SK-N-SH (cell line): Measurements from ENCODE around the gene MTCL1. TPM values are rescaled to one million over a fixed set of nuclear protein-coding genes. Genes with fewer than 3 reads are reported as not detected.

ENCODE experiments used
- CTCF ChIA-PET: fragments of 300-600, 350-600 bp; formaldehyde crosslinking; extraction: SDS; loops from one replicate; lab custom pipeline; 2021; lab: Yijun Ruan, JAX
- POLR2A ChIA-PET: fragments of 350-600 bp; sonication (Branson Sonifier 250); formaldehyde crosslinking; extraction: SDS; loops from one replicate; lab custom pipeline; 2020; ENCODE audit warnings: antibody characterized with exemption, inconsistent platforms; lab: Yijun Ruan, JAX
- DNase-seq: peaks from one replicate; pipeline ENCODE4 v3.0.0; 2012
- H2AFZ ChIP-seq: fragments of 200-600 bp; sonication (generic); 2 replicates; pipeline ENCODE4 v1.8.1; 2016; ENCODE audit warnings: antibody characterized with exemption, mild to moderate bottlenecking, low read depth
- H3F3A ChIP-seq: fragments of 200-600 bp; sonication (generic); replicated peaks from 2 replicates; pipeline ENCODE3; 2016; ENCODE audit warnings: antibody characterized with exemption, mild to moderate bottlenecking; ENCODE audit not compliant: insufficient read depth
- H3K27ac ChIP-seq, 2 experiments: fragments of 200-500 bp in 1 of 2; fragments of 200-600 bp in 1 of 2; sonication (Bioruptor generic) in 1 of 2; sonication (generic), shearing (Covaris generic) in 1 of 2; 2 replicates each; pipeline versions ENCODE4 v1.5.1 to v1.6.1; 2014 to 2016; ENCODE audit warnings: low read depth in 2 of 2, inconsistent platforms in 1 of 2, low read length in 1 of 2, mild to moderate bottlenecking in 1 of 2, mixed read lengths in 1 of 2
- H3K27me3 ChIP-seq: fragments of 200-600 bp; sonication (generic), shearing (Covaris generic); 2 replicates; pipeline ENCODE4 v1.6.1; 2016; ENCODE audit warnings: mixed run types; ENCODE audit not compliant: insufficient read depth
- H3K36me3 ChIP-seq, 2 experiments: fragments of 200-500 bp in 1 of 2; fragments of 200-600 bp in 1 of 2; sonication (Bioruptor generic) in 1 of 2; sonication (generic) in 1 of 2; replicated peaks in 1 of 2; 2 replicates each; pipeline versions ENCODE3 to v1.5.1; 2014 to 2016; ENCODE audit warnings: low read length in 1 of 2, mild to moderate bottlenecking in 1 of 2; ENCODE audit not compliant: insufficient read depth in 2 of 2, control insufficient read depth in 1 of 2
- H3K4me1 ChIP-seq, 2 experiments: fragments of 200-500 bp in 1 of 2; fragments of 200-600 bp in 1 of 2; sonication (Bioruptor generic) in 1 of 2; sonication (generic), shearing (Covaris generic) in 1 of 2; 2 replicates each; pipeline versions ENCODE4 v1.5.1 to v1.6.1; 2014 to 2016; ENCODE audit warnings: low read depth in 1 of 2, low read length in 1 of 2, mixed run types in 1 of 2; ENCODE audit not compliant: insufficient read depth in 2 of 2, control insufficient read depth in 1 of 2
- H3K4me2 ChIP-seq: fragments of 200-600 bp; sonication (generic), shearing (Covaris generic); 2 replicates; pipeline ENCODE4 v1.6.1; 2017; ENCODE audit warnings: mixed run types
- H3K4me3 ChIP-seq, 2 experiments: fragments of 200-500 bp in 1 of 2; fragments of 200-600 bp in 1 of 2; sonication (Bioruptor generic) in 1 of 2; sonication (generic), shearing (Covaris generic) in 1 of 2; 2 replicates each; pipeline versions ENCODE4 v1.5.1 to v1.8.1; 2014 to 2016; ENCODE audit warnings: low read depth in 2 of 2, inconsistent platforms in 1 of 2, low read length in 1 of 2, mild to moderate bottlenecking in 1 of 2, mixed read lengths in 1 of 2, moderate library complexity in 1 of 2
- H3K79me2 ChIP-seq: fragments of 200-600 bp; sonication (generic); 2 replicates; pipeline ENCODE4 v1.8.1; 2017; ENCODE audit warnings: mild to moderate bottlenecking; ENCODE audit not compliant: insufficient read depth
- H3K9ac ChIP-seq: fragments of 200-600 bp; sonication (generic); 2 replicates; pipeline ENCODE4 v1.6.1; 2017; ENCODE audit warnings: mixed run types
- H3K9me2 ChIP-seq: fragments of 200-600 bp; sonication (generic); 2 replicates; pipeline ENCODE4 v1.6.1; 2017; ENCODE audit warnings: mixed run types
- H3K9me3 ChIP-seq: fragments of 200-600 bp; sonication (generic); 2 replicates; pipeline ENCODE4 v1.6.1; 2017; ENCODE audit warnings: mixed run types, mild to moderate bottlenecking, moderate library complexity
- H4K20me1 ChIP-seq: fragments of 200-600 bp; sonication (generic); 2 replicates; pipeline ENCODE4 v1.6.1; 2017; ENCODE audit warnings: mild to moderate bottlenecking, mixed run types; ENCODE audit not compliant: insufficient read depth
- CHD2 ChIP-seq: fragments of 150-350 bp; IDR thresholded peaks from 2 replicates; pipeline ENCODE4 v1.6.1; 2018; ENCODE audit warnings: low read length; ENCODE audit not compliant: partially characterized antibody
- EP300 ChIP-seq, 2 experiments: IDR thresholded peaks; 2 replicates each; pipeline versions ENCODE4 v1.4.0 to v1.6.1; 2012; ENCODE audit warnings: borderline replicate concordance in 1 of 2, low read depth in 1 of 2, low read length in 1 of 2
- FOSL2 ChIP-seq: IDR thresholded peaks from 2 replicates; pipeline ENCODE4 v1.4.0; 2012; ENCODE audit warnings: low read depth, mild to moderate bottlenecking, moderate library complexity, borderline replicate concordance
- FOXM1 ChIP-seq: IDR thresholded peaks from 2 replicates; pipeline ENCODE4 v1.4.0; 2012; ENCODE audit warnings: low read depth, mild to moderate bottlenecking
- GABPA ChIP-seq: IDR thresholded peaks from 2 replicates; pipeline ENCODE4 v1.4.0; 2012; ENCODE audit warnings: low read depth, mild to moderate bottlenecking
- GATA2 ChIP-seq: sonication (generic); formaldehyde crosslinking; IDR thresholded peaks from 2 replicates; pipeline ENCODE4 v1.5.0; 2020; ENCODE audit warnings: mild to moderate bottlenecking, missing genetic modification reagents
- JUND ChIP-seq: IDR thresholded peaks from 2 replicates; pipeline ENCODE4 v1.4.0; 2012
- NFIC ChIP-seq: IDR thresholded peaks from 2 replicates; pipeline ENCODE4 v1.4.0; 2012; ENCODE audit warnings: borderline replicate concordance
- NRF1 ChIP-seq: IDR thresholded peaks from 2 replicates; pipeline ENCODE4 v1.6.1; 2012; ENCODE audit warnings: low read depth, mild to moderate bottlenecking, low read length
- REST ChIP-seq: IDR thresholded peaks from 2 replicates; pipeline ENCODE4 v1.6.1; 2012; ENCODE audit warnings: mild to moderate bottlenecking, low read depth, low read length, moderate library complexity
- RFX5 ChIP-seq: IDR thresholded peaks from 2 replicates; pipeline ENCODE4 v1.6.1; 2012; ENCODE audit warnings: mild to moderate bottlenecking, improper control_type of control experiment, low read length
- RXRA ChIP-seq: IDR thresholded peaks from 2 replicates; pipeline ENCODE4 v1.4.0; 2012; ENCODE audit warnings: low read depth, mild to moderate bottlenecking, borderline replicate concordance
- SIN3A ChIP-seq: IDR thresholded peaks from 2 replicates; pipeline ENCODE4 v1.6.1; 2012; ENCODE audit warnings: low read depth, mild to moderate bottlenecking, low read length, moderate library complexity, borderline replicate concordance
- TCF12 ChIP-seq: IDR thresholded peaks from 2 replicates; pipeline ENCODE4 v1.4.0; 2012
- TEAD4 ChIP-seq: IDR thresholded peaks from 2 replicates; pipeline ENCODE4 v1.4.0; 2012; ENCODE audit warnings: mild to moderate bottlenecking, borderline replicate concordance; ENCODE audit not compliant: insufficient read depth
- YY1 ChIP-seq: IDR thresholded peaks from 2 replicates; pipeline ENCODE4 v1.4.0; 2012; ENCODE audit warnings: low read depth, mild to moderate bottlenecking
- WGBS: methylation state at CpG from one replicate; pipeline ENCODE4 v1.1.6; 2017; ENCODE audit warnings: low lambda C conversion rate; 5-methylcytosine and 5-hydroxymethylcytosine counted together
- polyA plus RNA-seq, 3 experiments: library from polyadenylated mRNA; depleted of rRNA; stranded (reverse); fragments of >200 nt; gene quantifications; 2 replicates each; pipeline ENCODE4 v1.2.3, GENCODE V29; 2012
- TF ChIP-seq, protein P1 (sequence below): fragments of 150-350 bp; IDR thresholded peaks from 2 replicates; pipeline ENCODE4 v1.6.1; 2017; ENCODE audit warnings: antibody characterized with exemption, low read length, low read depth, borderline replicate concordance
- TF ChIP-seq, protein P2 (sequence below): IDR thresholded peaks from 2 replicates; pipeline ENCODE4; 2012

Gene MTCL1
- polyA plus RNA-seq, 1 of the 3 experiments (the other 2 are of a cell fraction) = 33.5 TPM

DNA sequence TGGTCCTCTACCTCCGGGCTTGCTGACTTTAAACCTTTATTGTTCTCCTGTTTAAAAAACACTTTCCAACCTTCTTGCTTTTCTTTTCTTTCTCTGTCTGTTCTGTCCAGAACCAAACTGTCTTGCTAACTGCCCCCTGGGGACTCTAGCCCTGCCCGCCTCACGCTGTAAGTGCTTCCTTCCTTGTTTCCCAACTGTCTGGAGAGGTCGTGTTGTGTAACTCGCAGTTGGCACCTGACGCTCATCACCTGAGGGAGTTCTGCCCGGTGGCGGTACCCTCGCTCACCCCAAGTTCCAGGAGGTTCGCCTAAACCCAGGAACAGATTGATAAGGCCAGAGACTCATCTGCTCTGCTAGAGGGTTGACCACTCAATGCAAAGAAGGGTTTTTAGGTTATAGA lies 123.4 kb downstream of the MTCL1 start:
- Histone ChIP-seq H3F3A (no peaks in the 10 kb centered on the region), H3K36me3 (peaks cover 17 to 49% of the 10 kb centered on the region in 2 experiments), H3K4me1 (peaks cover 0 to 5% of the 10 kb centered on the region in 2 experiments; a peak in 1 of 4 replicates), H3K79me2 (no peaks in the 10 kb centered on the region; the same call in 1 of the 2 replicates), H3K27ac (no peak overlapping the region), H3K4me3 (no peak overlapping the region), H2AFZ (no peak overlapping the region), H4K20me1 (no peaks in the 10 kb centered on the region), H3K9me3 (no peaks in the 10 kb centered on the region), H3K4me2 (no peak overlapping the region), H3K9me2 (no peaks in the 10 kb centered on the region), H3K27me3 (no peaks in the 10 kb centered on the region), H3K9ac (no peak overlapping the region)
- TF ChIP-seq GABPA = no peak
- no peak for TF ChIP-seq EP300 (IDR thresholded peaks at IDR 0.05; ENCODE audit: borderline replicate concordance in 1 of 2, low read depth in 1 of 2, low read length in 1 of 2)
- no peak for TF ChIP-seq JUND
- TF ChIP-seq, protein P1, sequence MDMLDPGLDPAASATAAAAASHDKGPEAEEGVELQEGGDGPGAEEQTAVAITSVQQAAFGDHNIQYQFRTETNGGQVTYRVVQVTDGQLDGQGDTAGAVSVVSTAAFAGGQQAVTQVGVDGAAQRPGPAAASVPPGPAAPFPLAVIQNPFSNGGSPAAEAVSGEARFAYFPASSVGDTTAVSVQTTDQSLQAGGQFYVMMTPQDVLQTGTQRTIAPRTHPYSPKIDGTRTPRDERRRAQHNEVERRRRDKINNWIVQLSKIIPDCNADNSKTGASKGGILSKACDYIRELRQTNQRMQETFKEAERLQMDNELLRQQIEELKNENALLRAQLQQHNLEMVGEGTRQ = no peak
- no peak for TF ChIP-seq FOSL2
- TF ChIP-seq SIN3A = no peak
- TF ChIP-seq, protein P2, sequence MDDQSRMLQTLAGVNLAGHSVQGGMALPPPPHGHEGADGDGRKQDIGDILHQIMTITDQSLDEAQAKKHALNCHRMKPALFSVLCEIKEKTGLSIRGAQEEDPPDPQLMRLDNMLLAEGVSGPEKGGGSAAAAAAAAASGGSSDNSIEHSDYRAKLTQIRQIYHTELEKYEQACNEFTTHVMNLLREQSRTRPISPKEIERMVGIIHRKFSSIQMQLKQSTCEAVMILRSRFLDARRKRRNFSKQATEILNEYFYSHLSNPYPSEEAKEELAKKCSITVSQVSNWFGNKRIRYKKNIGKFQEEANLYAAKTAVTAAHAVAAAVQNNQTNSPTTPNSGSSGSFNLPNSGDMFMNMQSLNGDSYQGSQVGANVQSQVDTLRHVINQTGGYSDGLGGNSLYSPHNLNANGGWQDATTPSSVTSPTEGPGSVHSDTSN = no peak
- TF ChIP-seq TCF12 = no peak
- no peak for TF ChIP-seq REST
- TF ChIP-seq NRF1 = no peak
- TF ChIP-seq FOXM1 = no peak
- TF ChIP-seq GATA2 (CRISPR knock-in tag) = no peak
- TF ChIP-seq NFIC = no peak
- TF ChIP-seq CHD2 = no peak
- TF ChIP-seq RXRA = no peak
- TF ChIP-seq YY1 = no peak
- TF ChIP-seq TEAD4 = no peak
- no peak for TF ChIP-seq RFX5
- ChIA-PET POLR2A (no interaction called here), CTCF (no interaction called here)
- WGBS = 95% methylated on average over 10 of the region's 10 CpGs
- DNase-seq = no peak
